GM23338 (cell line): Measurements from ENCODE around the gene PPCDC. TPM values are rescaled to one million over a fixed set of nuclear protein-coding genes. Genes with fewer than 3 reads are reported as not detected.
"Not testable (repeated sequence)": the region's sequence is repeated elsewhere in the genome, so short reads cannot be mapped to it uniquely, and the experiment has no call there.

Experiments used
- ATAC-seq: fragments of 200-7000 bp; cut with Tn5 transposase; 3 replicates; pipeline ENCODE4 v1.9.1; 2020
- DNase-seq: peaks from one replicate; pipeline ENCODE4 v3.0.0-alpha.2; 2015; ENCODE audit warnings: low spot score
- H2AFZ ChIP-seq: fragments of 200-600 bp; sonication (generic); 2 replicates; pipeline ENCODE4 v1.8.0; 2016; ENCODE audit warnings: antibody characterized with exemption, mild to moderate bottlenecking, moderate library complexity
- H3F3A ChIP-seq: fragments of 200-600 bp; sonication (generic); replicated peaks from 2 replicates; pipeline ENCODE4 v1.8.0; 2017; ENCODE audit warnings: antibody characterized with exemption, mixed run types, low read depth
- H3K27ac ChIP-seq: fragments of 200-600 bp; sonication (generic); 2 replicates; pipeline ENCODE4 v1.6.1; 2016; ENCODE audit warnings: low read depth
- H3K27me3 ChIP-seq: fragments of 200-600 bp; sonication (generic); 2 replicates; pipeline ENCODE4 v1.8.0; 2016; ENCODE audit warnings: mild to moderate bottlenecking, mixed run types, moderate library complexity; ENCODE audit not compliant: insufficient read depth
- H3K36me3 ChIP-seq: fragments of 200-600 bp; sonication (generic); 2 replicates; pipeline ENCODE4 v1.8.0; 2016; ENCODE audit warnings: mild to moderate bottlenecking; ENCODE audit not compliant: insufficient read depth
- H3K4me1 ChIP-seq: fragments of 200-600 bp; sonication (generic); 2 replicates; pipeline ENCODE4 v1.8.0; 2016; ENCODE audit warnings: mild to moderate bottlenecking, moderate library complexity; ENCODE audit not compliant: insufficient read depth
- H3K4me2 ChIP-seq: fragments of 200-600 bp; sonication (generic); 2 replicates; pipeline ENCODE4 v1.7.1; 2017; ENCODE audit warnings: mixed run types
- H3K4me3 ChIP-seq: fragments of 200-600 bp; sonication (generic); 2 replicates; pipeline ENCODE4 v1.6.1; 2016; ENCODE audit warnings: mixed run types
- H3K79me2 ChIP-seq: fragments of 200-600 bp; sonication (generic); replicated peaks from 2 replicates; pipeline ENCODE4 v1.8.0; 2017; ENCODE audit warnings: mild to moderate bottlenecking; ENCODE audit not compliant: insufficient read depth
- H3K9me2 ChIP-seq: fragments of 200-600 bp; sonication (generic); 2 replicates; pipeline ENCODE4 v1.8.0; 2017; ENCODE audit not compliant: insufficient read depth
- H4K20me1 ChIP-seq: fragments of 200-600 bp; sonication (generic); replicated peaks from 2 replicates; pipeline ENCODE4 v1.8.0; 2017; ENCODE audit warnings: mild to moderate bottlenecking; ENCODE audit not compliant: insufficient read depth
- H3K27ac Mint-ChIP-seq: 2 replicates; pipeline ENCODE4 v1.8.0; 2020; ENCODE audit warnings: inconsistent platforms, mild to moderate bottlenecking, moderate library complexity, mixed read lengths
- H3K27me3 Mint-ChIP-seq: 3 replicates; pipeline ENCODE4 v1.8.0; 2022; ENCODE audit warnings: low read depth, mild to moderate bottlenecking, moderate library complexity, mixed read lengths, inconsistent platforms; ENCODE audit not compliant: insufficient read depth, poor library complexity
- H3K36me3 Mint-ChIP-seq: 3 replicates; pipeline ENCODE4 v1.8.0; 2021; ENCODE audit warnings: low read depth, mild to moderate bottlenecking, inconsistent platforms, moderate library complexity, mixed read lengths
- H3K4me1 Mint-ChIP-seq: 3 replicates; pipeline ENCODE4 v1.8.0; 2020; ENCODE audit warnings: mild to moderate bottlenecking, inconsistent platforms, mixed read lengths
- H3K4me3 Mint-ChIP-seq: 3 replicates; pipeline ENCODE4 v1.8.0; 2021; ENCODE audit warnings: moderate library complexity, mild to moderate bottlenecking, inconsistent platforms, mixed read lengths
- H3K9me3 Mint-ChIP-seq: 3 replicates; pipeline ENCODE4 v1.8.0; 2020; ENCODE audit warnings: moderate library complexity, mild to moderate bottlenecking, inconsistent platforms, mixed read lengths
- CREB1 ChIP-seq: fragments of 250-450 bp; sonication (Bioruptor Pico); IDR thresholded peaks from 2 replicates; pipeline ENCODE4 v1.5.0; 2020; ENCODE audit warnings: low read depth, mild to moderate bottlenecking, moderate library complexity
- CTCF ChIP-seq, 2 experiments: fragments of 200-600 bp in 1 of 2; sonication (generic) in 1 of 2; conservative IDR thresholded peaks; 2 replicates each; pipeline versions ENCODE4 v1.5.1 to v1.6.1; 2016 to 2017; ENCODE audit warnings: antibody characterized with exemption in 2 of 2, low read depth in 2 of 2, mild to moderate bottlenecking in 2 of 2, moderate library complexity in 1 of 2
- EZH2 ChIP-seq: fragments of 200-600 bp; sonication (generic); IDR thresholded peaks from one replicate; pipeline ENCODE4 v1.8.0; 2017; ENCODE audit warnings: antibody characterized with exemption, mild to moderate bottlenecking, low read depth; ENCODE audit not compliant: unreplicated experiment
- EZH2phosphoT487 ChIP-seq: fragments of 200-600 bp; sonication (generic); IDR thresholded peaks from one replicate; pipeline ENCODE4 v1.8.1; 2018; ENCODE audit warnings: antibody characterized with exemption; ENCODE audit not compliant: unreplicated experiment
- JUNB ChIP-seq: IDR thresholded peaks from one replicate; pipeline ENCODE4 v1.6.1; 2016; ENCODE audit warnings: antibody characterized with exemption; ENCODE audit not compliant: unreplicated experiment
- POLR2AphosphoS5 ChIP-seq: IDR thresholded peaks from 2 replicates; pipeline ENCODE4 v1.6.1; 2016; ENCODE audit warnings: antibody characterized with exemption, low read depth
- STAT1 ChIP-seq: IDR thresholded peaks from one replicate; pipeline ENCODE4 v1.6.1; 2016; ENCODE audit warnings: antibody characterized with exemption; ENCODE audit not compliant: unreplicated experiment
- ZNF114 ChIP-seq: fragments of 250-450 bp; sonication (Bioruptor Pico); IDR thresholded peaks from 2 replicates; pipeline ENCODE4 v1.5.0; 2020; ENCODE audit warnings: mild to moderate bottlenecking, moderate library complexity
- ZNF331 ChIP-seq: fragments of 250-450 bp; sonication (Bioruptor Pico); IDR thresholded peaks from 2 replicates; pipeline ENCODE4 v1.5.0; 2020; ENCODE audit warnings: low read depth, mild to moderate bottlenecking, moderate library complexity
- polyA plus RNA-seq: library from polyadenylated mRNA; unstranded; fragments of >200 nt; fragmentation: Nextera tagmentation; extraction: Ambion mirVana; gene quantifications from 2 replicates; pipeline ENCODE4 v1.2.1, GENCODE V29; 2016
- total RNA-seq: library from RNA; depleted of rRNA; stranded (reverse); fragments of >200 nt; shearing (Covaris generic); gene quantifications from 2 replicates; pipeline ENCODE4 v1.2.3, GENCODE V29; 2014
- TF ChIP-seq, protein P1 (sequence below): fragments of 250-450 bp; sonication (Bioruptor Pico); IDR thresholded peaks from 2 replicates; pipeline ENCODE4 v1.5.0; 2020; ENCODE audit warnings: mild to moderate bottlenecking, moderate library complexity
- TF ChIP-seq, protein P2 (sequence below): IDR thresholded peaks from one replicate; pipeline ENCODE4 v1.6.1; 2018; ENCODE audit warnings: antibody characterized with exemption; ENCODE audit not compliant: unreplicated experiment

PPCDC gene
- total and polyA plus RNA-seq, 2 experiments from 2014 or later: 17.8 to 40.2 TPM

DNA sequence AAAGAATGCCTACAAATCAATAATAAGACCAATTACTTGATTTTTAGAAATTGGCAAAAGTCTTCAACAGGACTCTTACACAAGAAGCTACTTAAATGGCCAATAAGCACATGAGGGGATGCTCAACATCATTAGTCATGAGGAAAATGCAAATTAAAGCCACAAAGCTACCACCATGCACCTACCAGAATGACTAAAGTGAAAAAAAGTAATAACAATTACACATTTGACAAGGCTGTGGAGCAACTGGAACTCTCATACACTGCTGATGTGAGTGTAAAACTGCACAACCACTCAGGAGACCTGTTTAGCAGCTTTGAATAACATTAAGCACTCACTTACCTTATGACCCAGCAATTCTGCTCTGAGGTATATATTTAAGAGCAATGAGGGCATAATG, 68.4 kb downstream of the PPCDC start:
- Histone ChIP-seq H3K9me2 (0 out of 2 replicates have a peak, but pooled peaks cover 7% of the 10 kb centered on the region), H3K27ac (no peak overlapping the region), H3K36me3 (no peaks in the 10 kb centered on the region), H3K27me3 (no peaks in the 10 kb centered on the region), H3K4me3 (no peak overlapping the region), H4K20me1 (no peaks in the 10 kb centered on the region), H3F3A (no peaks in the 10 kb centered on the region), H2AFZ (no peak overlapping the region), H3K4me2 (no peak overlapping the region), H3K4me1 (no peaks in the 10 kb centered on the region), H3K79me2 (no peaks in the 10 kb centered on the region)
- no peak overlapping the region for H3K4me3 Mint-ChIP-seq
- no peaks in the 10 kb centered on the region for H3K4me1 Mint-ChIP-seq
- TF ChIP-seq EZH2phosphoT487 (no peak), CTCF (conservative IDR thresholded peaks at IDR 0.05; ENCODE audit: low read depth in 2 of 2) (no peak), POLR2AphosphoS5 (no peak), STAT1 (no peak), ZNF114 (no peak), JUNB (no peak), EZH2 (no peak), ZNF331 (CRISPR knock-in tag) (no peak), CREB1 (no peak)
- TF ChIP-seq, protein P1, sequence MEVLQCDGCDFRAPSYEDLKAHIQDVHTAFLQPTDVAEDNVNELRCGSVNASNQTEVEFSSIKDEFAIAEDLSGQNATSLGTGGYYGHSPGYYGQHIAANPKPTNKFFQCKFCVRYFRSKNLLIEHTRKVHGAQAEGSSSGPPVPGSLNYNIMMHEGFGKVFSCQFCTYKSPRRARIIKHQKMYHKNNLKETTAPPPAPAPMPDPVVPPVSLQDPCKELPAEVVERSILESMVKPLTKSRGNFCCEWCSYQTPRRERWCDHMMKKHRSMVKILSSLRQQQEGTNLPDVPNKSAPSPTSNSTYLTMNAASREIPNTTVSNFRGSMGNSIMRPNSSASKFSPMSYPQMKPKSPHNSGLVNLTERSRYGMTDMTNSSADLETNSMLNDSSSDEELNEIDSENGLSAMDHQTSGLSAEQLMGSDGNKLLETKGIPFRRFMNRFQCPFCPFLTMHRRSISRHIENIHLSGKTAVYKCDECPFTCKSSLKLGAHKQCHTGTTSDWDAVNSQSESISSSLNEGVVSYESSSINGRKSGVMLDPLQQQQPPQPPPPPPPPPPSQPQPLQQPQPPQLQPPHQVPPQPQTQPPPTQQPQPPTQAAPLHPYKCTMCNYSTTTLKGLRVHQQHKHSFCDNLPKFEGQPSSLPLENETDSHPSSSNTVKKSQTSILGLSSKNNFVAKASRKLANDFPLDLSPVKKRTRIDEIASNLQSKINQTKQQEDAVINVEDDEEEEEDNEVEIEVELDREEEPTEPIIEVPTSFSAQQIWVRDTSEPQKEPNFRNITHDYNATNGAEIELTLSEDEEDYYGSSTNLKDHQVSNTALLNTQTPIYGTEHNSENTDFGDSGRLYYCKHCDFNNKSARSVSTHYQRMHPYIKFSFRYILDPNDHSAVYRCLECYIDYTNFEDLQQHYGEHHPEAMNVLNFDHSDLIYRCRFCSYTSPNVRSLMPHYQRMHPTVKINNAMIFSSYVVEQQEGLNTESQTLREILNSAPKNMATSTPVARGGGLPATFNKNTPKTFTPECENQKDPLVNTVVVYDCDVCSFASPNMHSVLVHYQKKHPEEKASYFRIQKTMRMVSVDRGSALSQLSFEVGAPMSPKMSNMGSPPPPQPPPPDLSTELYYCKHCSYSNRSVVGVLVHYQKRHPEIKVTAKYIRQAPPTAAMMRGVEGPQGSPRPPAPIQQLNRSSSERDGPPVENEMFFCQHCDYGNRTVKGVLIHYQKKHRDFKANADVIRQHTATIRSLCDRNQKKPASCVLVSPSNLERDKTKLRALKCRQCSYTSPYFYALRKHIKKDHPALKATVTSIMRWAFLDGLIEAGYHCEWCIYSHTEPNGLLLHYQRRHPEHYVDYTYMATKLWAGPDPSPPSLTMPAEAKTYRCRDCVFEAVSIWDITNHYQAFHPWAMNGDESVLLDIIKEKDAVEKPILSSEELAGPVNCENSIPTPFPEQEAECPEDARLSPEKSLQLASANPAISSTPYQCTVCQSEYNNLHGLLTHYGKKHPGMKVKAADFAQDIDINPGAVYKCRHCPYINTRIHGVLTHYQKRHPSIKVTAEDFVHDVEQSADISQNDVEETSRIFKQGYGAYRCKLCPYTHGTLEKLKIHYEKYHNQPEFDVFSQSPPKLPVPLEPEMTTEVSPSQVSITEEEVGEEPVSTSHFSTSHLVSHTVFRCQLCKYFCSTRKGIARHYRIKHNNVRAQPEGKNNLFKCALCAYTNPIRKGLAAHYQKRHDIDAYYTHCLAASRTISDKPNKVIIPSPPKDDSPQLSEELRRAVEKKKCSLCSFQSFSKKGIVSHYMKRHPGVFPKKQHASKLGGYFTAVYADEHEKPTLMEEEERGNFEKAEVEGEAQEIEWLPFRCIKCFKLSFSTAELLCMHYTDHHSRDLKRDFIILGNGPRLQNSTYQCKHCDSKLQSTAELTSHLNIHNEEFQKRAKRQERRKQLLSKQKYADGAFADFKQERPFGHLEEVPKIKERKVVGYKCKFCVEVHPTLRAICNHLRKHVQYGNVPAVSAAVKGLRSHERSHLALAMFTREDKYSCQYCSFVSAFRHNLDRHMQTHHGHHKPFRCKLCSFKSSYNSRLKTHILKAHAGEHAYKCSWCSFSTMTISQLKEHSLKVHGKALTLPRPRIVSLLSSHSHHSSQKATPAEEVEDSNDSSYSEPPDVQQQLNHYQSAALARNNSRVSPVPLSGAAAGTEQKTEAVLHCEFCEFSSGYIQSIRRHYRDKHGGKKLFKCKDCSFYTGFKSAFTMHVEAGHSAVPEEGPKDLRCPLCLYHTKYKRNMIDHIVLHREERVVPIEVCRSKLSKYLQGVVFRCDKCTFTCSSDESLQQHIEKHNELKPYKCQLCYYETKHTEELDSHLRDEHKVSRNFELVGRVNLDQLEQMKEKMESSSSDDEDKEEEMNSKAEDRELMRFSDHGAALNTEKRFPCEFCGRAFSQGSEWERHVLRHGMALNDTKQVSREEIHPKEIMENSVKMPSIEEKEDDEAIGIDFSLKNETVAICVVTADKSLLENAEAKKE (CRISPR knock-in tag): no peak
- TF ChIP-seq, protein P2, sequence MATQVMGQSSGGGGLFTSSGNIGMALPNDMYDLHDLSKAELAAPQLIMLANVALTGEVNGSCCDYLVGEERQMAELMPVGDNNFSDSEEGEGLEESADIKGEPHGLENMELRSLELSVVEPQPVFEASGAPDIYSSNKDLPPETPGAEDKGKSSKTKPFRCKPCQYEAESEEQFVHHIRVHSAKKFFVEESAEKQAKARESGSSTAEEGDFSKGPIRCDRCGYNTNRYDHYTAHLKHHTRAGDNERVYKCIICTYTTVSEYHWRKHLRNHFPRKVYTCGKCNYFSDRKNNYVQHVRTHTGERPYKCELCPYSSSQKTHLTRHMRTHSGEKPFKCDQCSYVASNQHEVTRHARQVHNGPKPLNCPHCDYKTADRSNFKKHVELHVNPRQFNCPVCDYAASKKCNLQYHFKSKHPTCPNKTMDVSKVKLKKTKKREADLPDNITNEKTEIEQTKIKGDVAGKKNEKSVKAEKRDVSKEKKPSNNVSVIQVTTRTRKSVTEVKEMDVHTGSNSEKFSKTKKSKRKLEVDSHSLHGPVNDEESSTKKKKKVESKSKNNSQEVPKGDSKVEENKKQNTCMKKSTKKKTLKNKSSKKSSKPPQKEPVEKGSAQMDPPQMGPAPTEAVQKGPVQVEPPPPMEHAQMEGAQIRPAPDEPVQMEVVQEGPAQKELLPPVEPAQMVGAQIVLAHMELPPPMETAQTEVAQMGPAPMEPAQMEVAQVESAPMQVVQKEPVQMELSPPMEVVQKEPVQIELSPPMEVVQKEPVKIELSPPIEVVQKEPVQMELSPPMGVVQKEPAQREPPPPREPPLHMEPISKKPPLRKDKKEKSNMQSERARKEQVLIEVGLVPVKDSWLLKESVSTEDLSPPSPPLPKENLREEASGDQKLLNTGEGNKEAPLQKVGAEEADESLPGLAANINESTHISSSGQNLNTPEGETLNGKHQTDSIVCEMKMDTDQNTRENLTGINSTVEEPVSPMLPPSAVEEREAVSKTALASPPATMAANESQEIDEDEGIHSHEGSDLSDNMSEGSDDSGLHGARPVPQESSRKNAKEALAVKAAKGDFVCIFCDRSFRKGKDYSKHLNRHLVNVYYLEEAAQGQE: no peak
- no peak overlapping the region for H3K27ac Mint-ChIP-seq
- H3K36me3 Mint-ChIP-seq: no peaks in the 10 kb centered on the region
- DNase-seq (no peak), ATAC-seq (no peak)
- peaks cover 2% of the 10 kb centered on the region for H3K27me3 Mint-ChIP-seq
- H3K9me3 Mint-ChIP-seq: no peaks in the 10 kb centered on the region; the same call in 2 of the 3 replicates

DNA sequence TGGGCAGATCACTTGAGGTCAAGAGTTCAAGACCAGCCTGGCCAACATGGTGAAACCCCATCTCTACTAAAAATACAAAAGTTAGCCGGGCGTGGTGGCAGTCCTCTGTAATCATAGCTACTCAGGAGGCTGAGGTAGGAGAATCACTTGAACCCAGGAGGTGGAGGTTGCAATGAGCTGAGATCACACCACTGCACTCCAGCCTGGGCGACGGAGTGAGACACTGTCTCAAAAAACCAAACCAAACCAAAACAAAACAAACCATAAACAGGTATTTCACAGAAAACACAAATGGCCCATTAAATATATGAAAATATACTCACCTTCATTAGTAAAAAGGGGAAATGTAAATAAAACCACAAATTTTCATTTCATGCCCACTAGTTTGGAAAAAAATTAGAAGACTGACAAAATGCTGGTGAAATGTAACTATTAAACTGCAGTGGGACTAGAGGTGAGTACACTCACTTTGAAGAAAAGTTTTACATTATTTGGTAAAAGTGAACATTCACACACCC, 71.6 kb downstream of the PPCDC start:
- H2AFZ ChIP-seq, H3K4me1 ChIP-seq, H3K79me2 ChIP-seq, H3K4me3 Mint-ChIP-seq, H3K27ac Mint-ChIP-seq, H3K27me3 Mint-ChIP-seq, H3K4me1 Mint-ChIP-seq, DNase-seq, H3K9me3 Mint-ChIP-seq, ATAC-seq, H3K27ac ChIP-seq, H3K4me3 ChIP-seq, H3K9me2 ChIP-seq, H3K4me2 ChIP-seq, H3K27me3 ChIP-seq, H3K36me3 Mint-ChIP-seq, H4K20me1 ChIP-seq, H3F3A ChIP-seq, H3K36me3 ChIP-seq: not testable (repeated sequence)
